ENCODE measurements around the gene HBM.
"Not testable (repeated sequence)": the region's sequence is repeated elsewhere in the genome, so short reads cannot be mapped to it uniquely, and the experiment has no call there.

The HBM gene

GRCh38 chr16:149024-149660, 16.6 kb upstream of the HBM start:
- 60% methylated on average over 9 of the region's 9 CpGs for WGBS
- Histone ChIP-seq H3K27ac (ENCODE audit: low read depth, low read length) (no peak overlapping the region), H3K4me3 (ENCODE audit: low read length) (no peak overlapping the region), H3K9me3 (ENCODE audit: insufficient read depth, low read depth, low read length) (no peaks in the 10 kb centered on the region), H3K36me3 (ENCODE audit: insufficient read depth, low read length) (no peaks in the 10 kb centered on the region), H3K4me1 (ENCODE audit: insufficient read depth, low read length) (no peaks in the 10 kb centered on the region), H3K9ac (ENCODE audit: low read depth, low read length) (no peak overlapping the region), H3K27me3 (ENCODE audit: insufficient read depth, low read length) (peaks cover 20% of the 10 kb centered on the region)

GRCh38 chr16:152141-153128, 13.3 kb upstream of the HBM start, which contains the start of gene HBZ:
Gene HBZ (plus strand): TSS chr16:152644. CDS start chr16:152910, 266 bp downstream.
- no peaks in the 10 kb centered on the region for H3K36me3 ChIP-seq (ENCODE audit: insufficient read depth, low read length)
- no peak within 1 kb of the TSS for H3K4me3 ChIP-seq (ENCODE audit: low read length)
- H3K9me3 ChIP-seq (ENCODE audit: insufficient read depth, low read depth, low read length), result no peaks in the 10 kb centered on the region; the same call in 1 of the 2 replicates
- H3K27ac ChIP-seq (ENCODE audit: low read depth, low read length), result no peak within 1 kb of the TSS
- H3K4me1 ChIP-seq (ENCODE audit: insufficient read depth, low read length), result no peaks in the 10 kb centered on the region
- 85% methylated on average over 15 of the region's 17 CpGs for WGBS
- H3K27me3 ChIP-seq (ENCODE audit: insufficient read depth, low read length), result peaks cover 53% of the 10 kb centered on the region
- H3K9ac ChIP-seq (ENCODE audit: low read depth, low read length), result no peak within 1 kb of the TSS

DNA sequence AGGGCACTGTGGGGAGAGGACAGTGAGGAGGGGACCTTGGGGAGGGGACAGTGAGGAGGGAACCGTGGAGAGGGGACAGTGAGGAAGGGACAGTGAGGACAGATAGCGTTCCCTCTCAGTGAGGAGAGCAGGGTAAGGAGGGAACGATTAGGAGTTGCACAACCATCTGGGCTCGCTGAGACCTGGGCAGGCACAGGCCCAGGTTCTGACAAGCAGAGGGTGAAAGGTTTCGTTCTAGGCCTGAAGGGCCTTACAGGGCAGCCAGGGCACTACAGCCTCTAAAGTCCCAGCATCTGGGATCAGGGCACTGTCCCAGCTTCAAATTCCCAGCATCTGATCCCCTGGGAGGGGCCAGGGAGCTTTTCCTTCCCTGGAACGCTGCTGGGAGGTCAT, 12.7 kb upstream of the HBM start:
- H3K27me3 ChIP-seq (ENCODE audit: insufficient read depth, low read length), result peaks cover 60% of the 10 kb centered on the region
- H3K36me3 ChIP-seq (ENCODE audit: insufficient read depth, low read length); H3K4me3 ChIP-seq (ENCODE audit: low read length); H3K9ac ChIP-seq (ENCODE audit: low read depth, low read length); H3K27ac ChIP-seq (ENCODE audit: low read depth, low read length); H3K4me1 ChIP-seq (ENCODE audit: insufficient read depth, low read length); H3K9me3 ChIP-seq (ENCODE audit: insufficient read depth, low read depth, low read length): not testable (repeated sequence)
- WGBS, result 58% methylated on average over 3 of the region's 6 CpGs

DNA sequence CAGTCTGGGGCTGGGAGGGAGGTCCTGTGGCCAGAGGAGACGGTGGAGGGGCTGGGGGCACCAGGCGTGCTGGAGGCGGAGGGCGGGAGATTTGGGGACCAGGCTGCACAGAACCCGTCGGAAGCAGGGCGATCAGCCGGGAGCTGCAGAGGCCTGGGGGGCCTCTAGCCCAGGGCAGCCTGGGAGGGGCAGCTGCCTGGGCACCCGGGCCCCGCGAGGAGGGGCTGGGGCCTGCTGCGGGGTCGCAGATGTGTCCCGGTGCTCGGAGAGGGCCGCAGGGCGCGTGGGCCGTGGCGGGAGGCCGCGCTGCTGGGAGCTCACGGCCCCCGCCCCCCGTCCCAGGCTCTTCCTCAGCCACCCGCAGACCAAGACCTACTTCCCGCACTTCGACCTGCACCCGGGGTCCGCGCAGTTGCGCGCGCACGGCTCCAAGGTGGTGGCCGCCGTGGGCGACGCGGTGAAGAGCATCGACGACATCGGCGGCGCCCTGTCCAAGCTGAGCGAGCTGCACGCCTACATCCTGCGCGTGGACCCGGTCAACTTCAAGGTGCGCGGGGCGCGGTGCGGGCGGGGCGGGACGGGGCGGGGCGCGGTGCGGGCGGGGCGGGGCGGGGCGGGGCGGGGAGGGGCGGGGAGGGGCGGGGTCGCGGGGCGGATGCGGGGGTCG, 12.1 kb upstream of the HBM start:
- no CpG with 5 or more reads among the region's 74 CpGs for WGBS
- not testable (repeated sequence) for H3K9ac ChIP-seq (ENCODE audit: low read depth, low read length); H3K27ac ChIP-seq (ENCODE audit: low read depth, low read length); H3K4me3 ChIP-seq (ENCODE audit: low read length); H3K9me3 ChIP-seq (ENCODE audit: insufficient read depth, low read depth, low read length); H3K36me3 ChIP-seq (ENCODE audit: insufficient read depth, low read length); H3K4me1 ChIP-seq (ENCODE audit: insufficient read depth, low read length)
- H3K27me3 ChIP-seq (ENCODE audit: insufficient read depth, low read length), result peaks cover 65% of the 10 kb centered on the region

GRCh38 chr16:154217-155030, 11.4 kb upstream of the HBM start:
- Histone ChIP-seq H3K36me3 (ENCODE audit: insufficient read depth, low read length) (no peaks in the 10 kb centered on the region), H3K27ac (ENCODE audit: low read depth, low read length) (no peak overlapping the region), H3K9ac (ENCODE audit: low read depth, low read length) (no peak overlapping the region; the same call in 1 of the 2 replicates), H3K4me3 (ENCODE audit: low read length) (peak overlapping the region; percentile 65), H3K27me3 (ENCODE audit: insufficient read depth, low read length) (peaks cover 70% of the 10 kb centered on the region), H3K9me3 (ENCODE audit: insufficient read depth, low read depth, low read length) (no peaks in the 10 kb centered on the region; the same call in 1 of the 2 replicates), H3K4me1 (ENCODE audit: insufficient read depth, low read length) (no peaks in the 10 kb centered on the region)
- WGBS, result 2% methylated on average over 51 of the region's 59 CpGs

DNA sequence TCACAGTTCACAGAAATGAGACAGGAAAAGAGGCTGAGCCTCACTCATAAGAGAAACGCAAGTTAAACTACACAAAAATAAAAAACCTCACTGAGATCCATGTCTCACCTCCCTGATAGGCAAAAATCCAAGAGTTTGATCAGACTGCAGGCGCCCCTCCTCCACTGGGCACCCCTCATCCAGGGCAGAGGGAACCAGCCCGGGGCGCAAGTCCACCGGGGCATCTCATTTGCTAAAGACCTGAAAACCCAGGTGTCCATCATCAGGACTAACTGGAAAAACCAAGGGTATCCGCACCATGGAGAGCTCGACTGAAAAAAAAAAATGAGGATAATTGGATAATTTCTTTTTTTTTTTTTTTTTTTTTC, 10.8 kb upstream of the HBM start:
- H3K4me1 ChIP-seq (ENCODE audit: insufficient read depth, low read length), result no peaks in the 10 kb centered on the region
- H3K27me3 ChIP-seq (ENCODE audit: insufficient read depth, low read length), result peaks cover 71% of the 10 kb centered on the region
- H3K9ac ChIP-seq (ENCODE audit: low read depth, low read length), result no peak overlapping the region
- peak overlapping the region; percentile 65; the same call in 1 of the 2 replicates for H3K4me3 ChIP-seq (ENCODE audit: low read length)
- H3K36me3 ChIP-seq (ENCODE audit: insufficient read depth, low read length), result no peaks in the 10 kb centered on the region
- H3K9me3 ChIP-seq (ENCODE audit: insufficient read depth, low read depth, low read length), result no peaks in the 10 kb centered on the region; the same call in 1 of the 2 replicates
- WGBS, result 74% methylated on average over 7 of the region's 7 CpGs
- H3K27ac ChIP-seq (ENCODE audit: low read depth, low read length), result no peak overlapping the region

GRCh38 chr16:159136-159849, 6.5 kb upstream of the HBM start:
- no peak overlapping the region for H3K9ac ChIP-seq (ENCODE audit: low read depth, low read length)
- H3K36me3 ChIP-seq (ENCODE audit: insufficient read depth, low read length), result no peaks in the 10 kb centered on the region
- H3K4me1 ChIP-seq (ENCODE audit: insufficient read depth, low read length), result no peaks in the 10 kb centered on the region
- no peaks in the 10 kb centered on the region; the same call in 1 of the 2 replicates for H3K9me3 ChIP-seq (ENCODE audit: insufficient read depth, low read depth, low read length)
- 54% methylated on average over 6 of the region's 6 CpGs for WGBS
- no peak overlapping the region for H3K4me3 ChIP-seq (ENCODE audit: low read length)
- no peak overlapping the region for H3K27ac ChIP-seq (ENCODE audit: low read depth, low read length)
- peaks cover 71% of the 10 kb centered on the region for H3K27me3 ChIP-seq (ENCODE audit: insufficient read depth, low read length)

DNA sequence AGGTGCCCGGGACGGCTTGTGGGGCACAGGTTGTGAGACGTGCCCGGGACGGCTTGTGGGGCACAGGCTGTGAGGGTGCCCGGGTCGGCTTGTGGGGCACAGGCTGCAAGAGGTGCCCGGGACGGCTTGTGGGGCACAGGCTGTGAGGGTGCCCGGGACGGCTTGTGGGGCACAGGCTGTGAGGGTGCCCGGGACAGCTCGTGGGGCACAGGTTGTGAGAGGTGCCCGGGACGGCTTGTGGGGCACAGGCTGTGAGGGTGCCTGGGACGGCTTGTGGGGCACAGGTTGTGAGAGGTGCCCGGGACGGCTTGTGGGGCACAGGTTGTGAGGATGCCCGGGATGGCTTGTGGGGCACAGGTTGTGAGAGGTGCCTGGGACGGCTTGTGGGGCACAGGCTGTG, 5.5 kb upstream of the HBM start:
- not testable (repeated sequence) for H3K4me3 ChIP-seq (ENCODE audit: low read length); H3K9me3 ChIP-seq (ENCODE audit: insufficient read depth, low read depth, low read length); H3K36me3 ChIP-seq (ENCODE audit: insufficient read depth, low read length); H3K27ac ChIP-seq (ENCODE audit: low read depth, low read length); H3K9ac ChIP-seq (ENCODE audit: low read depth, low read length); H3K4me1 ChIP-seq (ENCODE audit: insufficient read depth, low read length)
- peaks cover 66% of the 10 kb centered on the region for H3K27me3 ChIP-seq (ENCODE audit: insufficient read depth, low read length)
- WGBS, result 79% methylated on average over 15 of the region's 20 CpGs

DNA sequence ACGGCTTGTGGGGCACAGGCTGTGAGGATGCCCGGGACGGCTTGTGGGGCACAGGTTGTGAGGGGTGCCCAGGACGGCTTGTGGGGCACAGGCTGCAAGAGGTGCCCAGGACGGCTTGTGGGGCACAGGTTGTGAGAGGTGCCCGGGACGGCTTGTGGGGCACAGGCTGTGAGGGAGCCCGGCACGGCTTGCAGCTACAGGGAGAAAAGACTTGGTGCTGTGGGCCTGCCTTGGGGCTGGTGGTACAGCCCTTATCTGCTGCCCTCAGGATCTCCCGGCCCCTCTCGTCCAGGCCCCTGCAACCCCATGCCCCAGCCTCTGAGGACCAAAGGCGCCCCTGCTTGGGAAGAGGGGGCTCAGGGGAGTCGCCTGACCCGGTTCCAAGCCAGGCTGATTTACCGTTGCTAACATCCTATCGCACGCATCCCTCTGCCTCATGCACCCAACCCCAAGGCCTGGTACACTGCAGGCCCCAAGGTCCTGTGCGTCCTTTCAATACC, 5.0 kb upstream of the HBM start:
- no peak overlapping the region for H3K4me3 ChIP-seq (ENCODE audit: low read length)
- no peaks in the 10 kb centered on the region for H3K9me3 ChIP-seq (ENCODE audit: insufficient read depth, low read depth, low read length)
- H3K27ac ChIP-seq (ENCODE audit: low read depth, low read length), result no peak overlapping the region
- H3K9ac ChIP-seq (ENCODE audit: low read depth, low read length), result no peak overlapping the region
- no peaks in the 10 kb centered on the region for H3K36me3 ChIP-seq (ENCODE audit: insufficient read depth, low read length)
- H3K4me1 ChIP-seq (ENCODE audit: insufficient read depth, low read length), result 0 out of 2 replicates have a peak, but pooled peaks cover 3% of the 10 kb centered on the region
- WGBS, result 77% methylated on average over 17 of the region's 18 CpGs
- H3K27me3 ChIP-seq (ENCODE audit: insufficient read depth, low read length), result peaks cover 66% of the 10 kb centered on the region
